ENCODE data around the gene CD163L1. TPM values are rescaled to one million over a fixed set of nuclear protein-coding genes. Genes with fewer than 3 reads are reported as not detected.
"Not testable (repeated sequence)": the region's sequence is repeated elsewhere in the genome, so short reads cannot be mapped to it uniquely, and the experiment has no call there.

The CD163L1 gene
- total RNA-seq, 1 experiment from 2014 or later = 0.11 TPM

DNA sequence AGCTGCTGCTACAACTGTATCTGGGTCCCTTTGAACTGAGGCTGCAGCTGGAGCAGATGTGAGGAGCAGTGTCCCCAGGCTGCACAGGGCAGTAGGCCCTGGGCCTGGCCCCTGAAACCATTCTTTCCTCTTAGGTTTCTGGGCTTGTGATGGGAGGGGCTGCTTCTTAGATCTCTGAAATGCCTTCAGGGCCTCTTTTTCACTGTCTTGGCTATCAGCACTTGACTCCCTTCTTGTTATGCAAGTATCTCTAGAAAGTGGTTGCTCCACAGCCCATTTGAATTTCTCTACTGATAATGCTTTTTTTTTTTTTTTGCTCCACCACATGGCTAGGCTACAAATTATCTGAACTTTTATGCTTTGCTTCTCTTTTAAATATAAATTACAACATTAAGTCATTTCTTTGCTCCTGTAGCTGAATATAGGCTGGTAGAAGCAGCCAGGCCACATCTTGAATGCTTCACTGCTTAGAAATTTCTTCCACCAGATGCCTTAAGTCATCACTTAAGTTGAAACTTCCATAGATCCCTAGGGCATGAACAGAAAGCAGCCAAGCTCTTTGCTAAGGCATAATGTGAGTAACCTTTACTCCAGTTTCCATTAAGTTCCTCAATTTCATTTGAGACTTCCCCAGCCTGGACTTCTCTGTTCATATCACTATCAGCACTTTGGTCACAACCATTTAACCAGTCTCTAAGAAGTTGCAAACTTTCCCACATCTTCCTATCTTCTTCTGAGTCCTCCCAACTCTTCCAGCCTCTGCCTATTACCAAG, 98.9 kb downstream of the CD163L1 start:
- ChIA-PET CTCF (no interaction called here), POLR2A (no interaction called here)
- TF ChIP-seq, protein P1, sequence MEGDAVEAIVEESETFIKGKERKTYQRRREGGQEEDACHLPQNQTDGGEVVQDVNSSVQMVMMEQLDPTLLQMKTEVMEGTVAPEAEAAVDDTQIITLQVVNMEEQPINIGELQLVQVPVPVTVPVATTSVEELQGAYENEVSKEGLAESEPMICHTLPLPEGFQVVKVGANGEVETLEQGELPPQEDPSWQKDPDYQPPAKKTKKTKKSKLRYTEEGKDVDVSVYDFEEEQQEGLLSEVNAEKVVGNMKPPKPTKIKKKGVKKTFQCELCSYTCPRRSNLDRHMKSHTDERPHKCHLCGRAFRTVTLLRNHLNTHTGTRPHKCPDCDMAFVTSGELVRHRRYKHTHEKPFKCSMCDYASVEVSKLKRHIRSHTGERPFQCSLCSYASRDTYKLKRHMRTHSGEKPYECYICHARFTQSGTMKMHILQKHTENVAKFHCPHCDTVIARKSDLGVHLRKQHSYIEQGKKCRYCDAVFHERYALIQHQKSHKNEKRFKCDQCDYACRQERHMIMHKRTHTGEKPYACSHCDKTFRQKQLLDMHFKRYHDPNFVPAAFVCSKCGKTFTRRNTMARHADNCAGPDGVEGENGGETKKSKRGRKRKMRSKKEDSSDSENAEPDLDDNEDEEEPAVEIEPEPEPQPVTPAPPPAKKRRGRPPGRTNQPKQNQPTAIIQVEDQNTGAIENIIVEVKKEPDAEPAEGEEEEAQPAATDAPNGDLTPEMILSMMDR (IDR thresholded peaks at IDR 0.05; ENCODE audit: insufficient read depth in 1 of 2, low read depth in 1 of 2, low read length in 1 of 2, severe bottlenecking in 1 of 2, unreplicated experiment in 1 of 2) = no peak
- Mint-ChIP-seq H3K4me3 (ENCODE audit: unreplicated experiment) (no peak overlapping the region), H3K27me3 (ENCODE audit: insufficient read depth, unreplicated experiment) (no peaks in the 10 kb centered on the region), H3K4me1 (ENCODE audit: low read depth, unreplicated experiment) (no peaks in the 10 kb centered on the region), H3K9me3 (ENCODE audit: unreplicated experiment) (peaks cover 30% of the 10 kb centered on the region), H3K36me3 (ENCODE audit: insufficient read depth, unreplicated experiment) (no peaks in the 10 kb centered on the region), H3K27ac (ENCODE audit: unreplicated experiment) (no peak overlapping the region)
- Histone ChIP-seq H3K27me3 (replicated peaks; ENCODE audit: control insufficient read depth, insufficient read depth, low read length) (no peaks in the 10 kb centered on the region), H3K9me3 (0 out of 2 replicates have a peak, but pooled peaks cover 3% of the 10 kb centered on the region), H3K4me3 (ENCODE audit: low read depth, low read length) (no peak overlapping the region), H3K4me1 (no peaks in the 10 kb centered on the region), H3K36me3 (ENCODE audit: control insufficient read depth, insufficient read depth, low read length) (no peaks in the 10 kb centered on the region)
- BruUV-seq (replicated peaks) = no TSS peak
- DNase-seq = no peak
- intact Hi-C loops (cut with micrococcal nuclease; ENCODE audit: unreplicated experiment) = no loop called here

DNA sequence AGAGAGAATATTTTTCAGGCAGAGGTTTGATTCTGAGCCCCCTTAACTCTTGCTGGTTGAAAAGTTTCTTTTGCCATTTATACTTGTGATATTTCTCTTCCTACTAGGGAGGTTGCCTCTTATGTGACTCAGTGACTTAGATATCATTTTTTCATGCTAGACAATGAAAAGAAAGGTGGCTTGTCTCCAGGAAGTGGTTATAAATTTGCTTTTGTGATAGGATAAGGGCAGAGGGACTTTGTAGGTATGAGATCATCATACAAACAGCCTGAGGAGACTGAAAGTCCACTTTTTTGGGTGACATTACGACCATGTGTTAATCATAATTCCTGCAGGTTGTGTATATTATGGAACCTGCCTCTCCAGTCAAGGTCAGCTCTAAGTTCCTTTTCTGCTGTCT, 104.3 kb downstream of the CD163L1 start:
- CTCF ChIA-PET = no interaction called here
- no peak overlapping the region for H3K4me3 Mint-ChIP-seq (ENCODE audit: unreplicated experiment)
- no peak for DNase-seq
- H3K27ac Mint-ChIP-seq (ENCODE audit: unreplicated experiment) = no peak overlapping the region
- H3K36me3 Mint-ChIP-seq (ENCODE audit: insufficient read depth, unreplicated experiment) = no peaks in the 10 kb centered on the region
- H3K27me3 Mint-ChIP-seq (ENCODE audit: insufficient read depth, unreplicated experiment) = no peaks in the 10 kb centered on the region
- POLR2A ChIA-PET = no interaction called here
- H3K4me1 Mint-ChIP-seq (ENCODE audit: low read depth, unreplicated experiment) = no peaks in the 10 kb centered on the region
- intact Hi-C loops (cut with micrococcal nuclease; ENCODE audit: unreplicated experiment) = no loop called here
- H3K27me3 ChIP-seq (replicated peaks; ENCODE audit: control insufficient read depth, insufficient read depth, low read length) = no peaks in the 10 kb centered on the region
- no TSS peak for BruUV-seq (replicated peaks)
- TF ChIP-seq, protein P1 (IDR thresholded peaks at IDR 0.05; ENCODE audit: insufficient read depth in 1 of 2, low read depth in 1 of 2, low read length in 1 of 2, severe bottlenecking in 1 of 2, unreplicated experiment in 1 of 2) = no peak
- H3K36me3 ChIP-seq (ENCODE audit: control insufficient read depth, insufficient read depth, low read length) = no peaks in the 10 kb centered on the region
- H3K4me3 ChIP-seq (ENCODE audit: low read depth, low read length) = no peak overlapping the region
- H3K4me1 ChIP-seq = no peaks in the 10 kb centered on the region
- peaks cover 3% of the 10 kb centered on the region; the same call in 1 of the 2 replicates for H3K9me3 ChIP-seq
- peaks cover 19% of the 10 kb centered on the region for H3K9me3 Mint-ChIP-seq (ENCODE audit: unreplicated experiment)

DNA sequence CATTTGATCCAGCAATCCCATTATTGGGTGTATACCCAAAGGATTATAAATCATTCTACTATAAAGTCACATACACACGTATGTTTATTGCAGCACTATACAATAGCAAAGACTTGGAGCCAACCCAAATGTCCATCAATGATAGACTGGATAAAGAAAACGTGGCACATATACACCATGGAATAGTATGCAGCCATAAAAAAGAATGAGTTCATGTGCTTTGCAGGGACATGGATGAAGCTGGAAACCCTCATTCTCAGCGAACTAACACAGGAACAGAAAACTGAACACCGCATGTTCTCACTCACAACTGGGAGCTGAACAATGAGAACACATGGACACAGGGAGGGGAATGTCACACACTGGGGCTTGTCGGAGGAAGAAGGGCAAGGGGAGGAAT, 106.2 kb downstream of the CD163L1 start:
- H3K4me3 Mint-ChIP-seq (ENCODE audit: unreplicated experiment); POLR2A ChIA-PET; H3K9me3 ChIP-seq; CTCF ChIA-PET; DNase-seq; H3K4me1 Mint-ChIP-seq (ENCODE audit: low read depth, unreplicated experiment); H3K36me3 Mint-ChIP-seq (ENCODE audit: insufficient read depth, unreplicated experiment); H3K4me1 ChIP-seq; intact Hi-C loops (cut with micrococcal nuclease; ENCODE audit: unreplicated experiment); H3K27ac Mint-ChIP-seq (ENCODE audit: unreplicated experiment); H3K4me3 ChIP-seq (ENCODE audit: low read depth, low read length); H3K27me3 ChIP-seq (replicated peaks; ENCODE audit: control insufficient read depth, insufficient read depth, low read length); BruUV-seq (replicated peaks); H3K27me3 Mint-ChIP-seq (ENCODE audit: insufficient read depth, unreplicated experiment); H3K36me3 ChIP-seq (ENCODE audit: control insufficient read depth, insufficient read depth, low read length): not testable (repeated sequence)
- H3K9me3 Mint-ChIP-seq (ENCODE audit: unreplicated experiment) = peaks cover 20% of the 10 kb centered on the region

Measured in Caco-2 (cell line).